ENCODE measurements around the gene LSM12.
A peak's percentile ranks its signal among the peaks of the same experiment; 100 is the strongest.
"Not testable (repeated sequence)": the region's sequence is repeated elsewhere in the genome, so short reads cannot be mapped to it uniquely, and the experiment has no call there.

LSM12 gene

GRCh38 chr17:44000871-44001460 is 65.5 kb downstream of the LSM12 start:
- TF ChIP-seq CTCF (IDR thresholded peaks at IDR 0.05; ENCODE audit: insufficient read depth, low read depth, low read length, missing control alignments) = no peak
- no peak for DNase-seq (ENCODE audit: low read depth)
- no peak overlapping the region for H3K4me3 ChIP-seq (ENCODE audit: low read depth, low read length)

GRCh38 chr17:44000141-44000860 is 66.2 kb downstream of the LSM12 start:
- DNase-seq (ENCODE audit: low read depth) = no peak
- no peak for TF ChIP-seq CTCF (IDR thresholded peaks at IDR 0.05; ENCODE audit: insufficient read depth, low read depth, low read length, missing control alignments)
- H3K4me3 ChIP-seq (ENCODE audit: low read depth, low read length) = no peak overlapping the region

- no peak for TF ChIP-seq CTCF (IDR thresholded peaks at IDR 0.05; ENCODE audit: insufficient read depth, low read depth, low read length, missing control alignments)
- no peak for DNase-seq (ENCODE audit: low read depth)
- no peak overlapping the region for H3K4me3 ChIP-seq (ENCODE audit: low read depth, low read length)
These were observed 67.4 kb downstream of the LSM12 start for GRCh38 chr17:43999024-43999423.

- no peak for DNase-seq (ENCODE audit: low read depth)
- no peak for TF ChIP-seq CTCF (IDR thresholded peaks at IDR 0.05; ENCODE audit: insufficient read depth, low read depth, low read length, missing control alignments)
These were observed 67.9 kb downstream of the LSM12 start for GRCh38 chr17:43998552-43998951.

GRCh38 chr17:43997180-43997579 is 69.3 kb downstream of the LSM12 start:
- DNase-seq (ENCODE audit: low read depth); H3K4me3 ChIP-seq (ENCODE audit: low read depth, low read length): not testable (repeated sequence)

More at GRCh38 chr17:43998552-43998951, 67.9 kb downstream of the LSM12 start:
- H3K4me3 ChIP-seq (ENCODE audit: low read depth, low read length) = no peak overlapping the region

GRCh38 chr17:43995150-43995471 is 71.4 kb downstream of the LSM12 start:
- no peak for DNase-seq (ENCODE audit: low read depth)
- TF ChIP-seq CTCF (IDR thresholded peaks at IDR 0.05; ENCODE audit: insufficient read depth, low read depth, low read length, missing control alignments) = no peak
- no peak overlapping the region for H3K4me3 ChIP-seq (ENCODE audit: low read depth, low read length)

GRCh38 chr17:43994272-43995149 is 72.0 kb downstream of the LSM12 start:
- H3K4me3 ChIP-seq (ENCODE audit: low read depth, low read length) = no peak overlapping the region
- peak; percentile 51 for DNase-seq (ENCODE audit: low read depth)
- TF ChIP-seq CTCF (IDR thresholded peaks at IDR 0.05; ENCODE audit: insufficient read depth, low read depth, low read length, missing control alignments) = peak; percentile 74
